Measurements from ENCODE around the gene MTMR12. TPM values are rescaled to one million over a fixed set of nuclear protein-coding genes. Genes with fewer than 3 reads are reported as not detected.
A peak's percentile ranks its signal among the peaks of the same experiment; 100 is the strongest.
"Not testable (repeated sequence)": the region's sequence is repeated elsewhere in the genome, so short reads cannot be mapped to it uniquely, and the experiment has no call there.

Gene MTMR12
- total RNA-seq, 1 donor: 19.9 TPM

DNA sequence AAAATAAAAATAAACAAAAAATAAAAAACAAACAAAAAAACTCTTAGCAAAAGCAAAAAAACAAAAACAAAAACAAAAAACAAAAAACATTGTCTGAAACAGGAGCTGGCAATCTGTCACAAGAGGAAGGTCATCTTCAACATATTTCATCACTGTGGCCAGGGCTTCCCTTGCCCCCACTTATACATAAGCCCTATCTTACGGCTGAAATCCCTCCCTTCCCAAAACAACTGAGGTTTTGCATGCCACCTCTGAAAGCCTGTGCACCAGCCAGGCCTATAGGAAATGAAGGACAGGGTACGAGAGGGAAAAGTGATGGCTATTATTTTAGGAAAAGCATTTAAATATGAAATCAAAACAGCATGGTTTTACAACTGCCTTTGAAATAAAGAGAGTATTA, 10.8 kb downstream of the MTMR12 start:
- TF ChIP-seq, protein P1, sequence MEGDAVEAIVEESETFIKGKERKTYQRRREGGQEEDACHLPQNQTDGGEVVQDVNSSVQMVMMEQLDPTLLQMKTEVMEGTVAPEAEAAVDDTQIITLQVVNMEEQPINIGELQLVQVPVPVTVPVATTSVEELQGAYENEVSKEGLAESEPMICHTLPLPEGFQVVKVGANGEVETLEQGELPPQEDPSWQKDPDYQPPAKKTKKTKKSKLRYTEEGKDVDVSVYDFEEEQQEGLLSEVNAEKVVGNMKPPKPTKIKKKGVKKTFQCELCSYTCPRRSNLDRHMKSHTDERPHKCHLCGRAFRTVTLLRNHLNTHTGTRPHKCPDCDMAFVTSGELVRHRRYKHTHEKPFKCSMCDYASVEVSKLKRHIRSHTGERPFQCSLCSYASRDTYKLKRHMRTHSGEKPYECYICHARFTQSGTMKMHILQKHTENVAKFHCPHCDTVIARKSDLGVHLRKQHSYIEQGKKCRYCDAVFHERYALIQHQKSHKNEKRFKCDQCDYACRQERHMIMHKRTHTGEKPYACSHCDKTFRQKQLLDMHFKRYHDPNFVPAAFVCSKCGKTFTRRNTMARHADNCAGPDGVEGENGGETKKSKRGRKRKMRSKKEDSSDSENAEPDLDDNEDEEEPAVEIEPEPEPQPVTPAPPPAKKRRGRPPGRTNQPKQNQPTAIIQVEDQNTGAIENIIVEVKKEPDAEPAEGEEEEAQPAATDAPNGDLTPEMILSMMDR (IDR thresholded peaks at IDR 0.05; ENCODE audit: insufficient read depth, low read depth, low read length): no peak
- no peak overlapping the region for H3K4me3 ChIP-seq (ENCODE audit: low read depth, low read length)
- DNase-seq (ENCODE audit: low read depth): no peak

DNA sequence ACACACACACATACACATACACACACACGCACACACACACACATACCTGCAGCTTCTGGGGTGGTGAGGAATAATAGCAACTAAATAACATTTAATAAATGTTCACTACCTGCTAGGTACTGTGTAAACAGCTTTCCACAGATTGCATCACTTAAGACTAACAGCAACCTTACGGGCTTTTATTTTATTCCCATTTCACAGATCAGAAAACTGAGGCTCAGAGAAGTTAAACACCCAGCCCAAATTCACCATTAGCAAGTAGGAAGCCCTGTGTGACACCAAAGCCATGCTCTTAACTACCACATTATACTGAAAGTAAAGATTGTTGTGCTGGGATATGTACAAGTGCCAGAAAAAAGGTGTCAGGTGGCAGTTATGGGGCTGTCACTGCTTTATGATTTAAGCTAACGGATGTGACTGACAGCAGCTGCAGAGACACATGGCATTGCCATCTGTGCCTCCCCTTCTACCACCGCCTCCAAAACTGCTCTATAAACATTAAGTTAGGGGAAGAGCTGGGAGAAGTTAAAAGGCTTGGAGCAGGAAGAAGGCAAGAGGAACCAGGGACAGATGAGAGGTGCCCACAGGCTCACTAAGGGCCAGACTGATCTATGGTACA, 13.6 kb downstream of the MTMR12 start:
- no peak for DNase-seq (ENCODE audit: low read depth)
- TF ChIP-seq, protein P1 (IDR thresholded peaks at IDR 0.05; ENCODE audit: insufficient read depth, low read depth, low read length): no peak
- H3K4me3 ChIP-seq (ENCODE audit: low read depth, low read length): no peak overlapping the region

DNA sequence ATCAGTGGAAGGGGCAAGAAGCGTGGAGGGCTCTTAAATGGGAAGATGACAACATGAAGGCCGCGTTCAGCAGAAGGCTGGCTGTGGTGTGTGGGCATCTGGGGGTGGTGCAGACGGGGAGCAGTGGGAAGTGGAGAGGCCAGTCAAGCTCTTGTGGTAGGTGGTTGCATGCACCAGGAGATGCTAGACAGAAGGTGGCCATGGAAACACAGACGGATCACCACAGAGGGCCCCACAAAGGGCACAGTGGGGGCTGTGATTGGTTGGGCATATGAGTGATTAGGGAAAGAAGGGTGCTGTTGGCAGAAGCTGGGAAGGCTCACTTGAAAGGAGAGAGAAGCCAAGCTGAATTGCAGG, 14.7 kb downstream of the MTMR12 start:
- TF ChIP-seq, protein P1 (IDR thresholded peaks at IDR 0.05; ENCODE audit: insufficient read depth, low read depth, low read length): no peak
- no peak overlapping the region for H3K4me3 ChIP-seq (ENCODE audit: low read depth, low read length)
- no peak for DNase-seq (ENCODE audit: low read depth)

DNA sequence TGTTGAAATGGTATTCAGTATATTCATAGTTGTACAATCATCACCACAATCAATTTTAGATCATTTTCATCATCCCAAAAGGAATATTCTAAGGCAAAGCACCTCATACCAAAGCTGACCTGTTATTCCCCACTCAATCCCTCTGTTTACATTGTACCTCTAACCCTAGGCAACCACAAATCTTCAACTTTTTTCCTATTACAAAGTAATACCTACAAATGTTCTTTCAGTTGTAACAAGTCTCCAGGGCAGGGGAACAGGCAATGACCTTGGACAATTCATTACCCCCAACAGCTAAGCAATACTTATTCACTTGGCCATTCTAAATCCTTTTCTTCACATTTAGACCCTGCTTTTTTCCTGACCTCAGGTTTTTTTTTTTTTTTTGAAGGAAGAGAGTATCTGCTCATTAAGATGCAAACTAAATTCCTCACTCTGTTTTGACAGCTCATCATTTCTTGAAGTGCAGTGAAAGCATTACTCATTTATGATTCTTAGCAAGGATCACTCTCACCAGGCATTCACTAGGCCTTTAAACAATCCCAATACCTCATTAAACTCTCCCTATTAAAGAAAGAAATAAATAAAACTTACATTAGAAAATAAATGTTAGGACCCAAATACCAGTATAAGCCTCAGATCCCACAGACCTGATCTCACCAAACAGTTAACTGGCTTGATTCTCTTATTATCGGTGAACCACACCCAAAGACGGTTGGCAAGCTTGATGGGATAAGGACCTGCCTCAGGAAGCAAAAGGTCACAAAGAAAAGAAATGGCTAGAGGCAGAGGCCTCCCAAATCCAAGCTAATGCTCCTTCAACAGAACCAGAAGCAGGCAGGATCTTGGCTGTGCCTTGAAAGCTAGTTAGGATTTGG, 15.3 kb downstream of the MTMR12 start:
- DNase-seq (ENCODE audit: low read depth): peak; percentile 63
- TF ChIP-seq, protein P1 (IDR thresholded peaks at IDR 0.05; ENCODE audit: insufficient read depth, low read depth, low read length): no peak
- no peak overlapping the region for H3K4me3 ChIP-seq (ENCODE audit: low read depth, low read length)

DNA sequence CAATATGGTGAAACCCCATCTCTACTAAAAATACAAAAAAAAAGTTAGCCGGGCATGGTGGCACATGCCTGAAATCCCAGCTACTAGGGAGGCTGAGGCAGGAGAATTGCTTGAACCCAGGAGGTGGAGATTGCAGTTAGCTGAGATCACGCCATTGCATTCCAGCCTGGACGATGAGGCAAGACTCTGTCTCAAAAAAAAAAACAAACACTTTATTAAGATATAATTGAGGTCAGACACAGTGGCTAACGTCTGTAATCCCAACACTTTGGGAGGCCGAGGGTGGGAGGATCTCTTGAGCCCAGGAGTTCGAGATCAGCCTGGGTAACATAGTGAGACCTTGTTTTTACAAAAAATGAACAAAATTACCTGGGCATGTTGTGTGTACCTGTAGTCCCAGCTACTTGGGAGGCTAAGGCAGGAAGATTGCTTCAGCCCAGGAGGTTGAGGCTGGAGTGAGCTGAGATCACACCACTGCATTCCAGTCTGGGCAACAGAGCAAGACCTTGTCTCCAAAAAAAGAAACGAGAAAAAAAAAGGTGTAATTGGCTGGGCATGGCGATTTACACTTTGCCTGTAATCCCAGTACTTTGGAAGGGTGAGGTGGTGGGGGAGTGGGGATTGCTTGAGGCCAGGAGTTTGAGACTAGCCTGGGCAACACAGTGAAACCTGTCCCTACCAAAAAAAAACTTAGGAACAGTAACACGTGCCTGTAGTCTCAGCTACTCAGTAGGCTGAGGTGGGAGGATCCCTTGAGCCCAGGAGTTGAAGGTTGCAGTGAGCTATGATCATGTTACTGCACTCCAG, 16.6 kb downstream of the MTMR12 start:
- not testable (repeated sequence) for H3K4me3 ChIP-seq (ENCODE audit: low read depth, low read length); DNase-seq (ENCODE audit: low read depth)

DNA sequence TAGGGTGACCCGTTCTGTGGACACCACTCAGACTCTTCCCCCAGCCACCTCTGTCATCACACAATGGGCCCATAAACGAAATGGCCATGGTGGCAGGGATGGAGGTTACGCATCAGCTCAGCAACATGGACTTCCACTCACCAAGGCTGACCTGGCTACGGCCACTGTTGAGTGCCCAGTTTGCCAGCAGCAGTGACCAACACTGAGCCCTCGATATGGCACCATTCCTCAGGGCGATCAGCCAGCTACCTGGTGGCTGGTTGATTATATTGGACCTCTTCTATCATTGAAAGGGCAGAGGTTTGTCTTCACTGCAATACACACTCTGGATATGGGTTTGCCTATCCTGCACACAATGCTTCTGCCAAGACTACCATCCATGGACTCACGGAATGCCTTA, 21.1 kb downstream of the MTMR12 start:
- H3K4me3 ChIP-seq (ENCODE audit: low read depth, low read length): no peak overlapping the region
- DNase-seq (ENCODE audit: low read depth): no peak
- TF ChIP-seq, protein P1 (IDR thresholded peaks at IDR 0.05; ENCODE audit: insufficient read depth, low read depth, low read length): no peak

DNA sequence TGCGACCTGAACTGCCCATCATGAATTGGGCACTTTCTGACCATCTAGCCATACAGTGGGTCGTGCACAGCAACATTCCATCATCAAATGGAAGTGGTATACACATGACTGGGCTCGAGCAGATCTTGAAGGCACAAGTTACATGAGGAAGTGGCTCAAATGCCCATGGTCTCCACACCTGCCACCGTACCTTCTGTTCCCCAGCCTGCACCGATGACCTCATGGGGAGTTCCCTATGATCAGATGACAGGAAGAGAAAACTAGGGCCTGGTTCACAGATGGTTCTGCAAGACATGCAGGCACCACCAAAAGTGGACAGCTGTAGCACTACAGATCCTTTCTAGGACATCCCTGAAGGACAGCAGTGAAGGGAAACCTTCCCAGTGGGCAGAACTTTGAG, 21.8 kb downstream of the MTMR12 start:
- no peak for DNase-seq (ENCODE audit: low read depth)
- no peak overlapping the region for H3K4me3 ChIP-seq (ENCODE audit: low read depth, low read length)
- TF ChIP-seq, protein P1 (IDR thresholded peaks at IDR 0.05; ENCODE audit: insufficient read depth, low read depth, low read length): no peak

DNA sequence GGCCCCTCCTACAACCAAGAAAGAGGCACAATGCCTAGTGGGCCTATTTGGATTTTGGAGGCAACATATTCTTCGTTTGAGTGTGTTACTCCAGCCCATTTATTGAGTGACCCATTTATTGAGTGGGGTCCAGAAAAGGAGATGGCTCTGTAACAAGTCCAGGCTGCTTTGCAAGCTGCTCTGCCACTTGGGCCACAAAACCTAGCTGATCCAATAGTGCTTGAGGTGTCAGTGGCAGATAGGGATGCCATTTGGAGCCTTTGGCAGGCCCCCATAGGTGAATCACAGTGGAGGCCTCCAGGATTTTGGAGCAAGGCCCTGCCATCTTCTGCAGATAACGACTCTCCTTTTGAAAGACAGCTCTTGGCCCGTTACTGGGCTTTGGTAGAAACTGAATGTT, 22.2 kb downstream of the MTMR12 start:
- DNase-seq (ENCODE audit: low read depth): not testable (repeated sequence)

DNA sequence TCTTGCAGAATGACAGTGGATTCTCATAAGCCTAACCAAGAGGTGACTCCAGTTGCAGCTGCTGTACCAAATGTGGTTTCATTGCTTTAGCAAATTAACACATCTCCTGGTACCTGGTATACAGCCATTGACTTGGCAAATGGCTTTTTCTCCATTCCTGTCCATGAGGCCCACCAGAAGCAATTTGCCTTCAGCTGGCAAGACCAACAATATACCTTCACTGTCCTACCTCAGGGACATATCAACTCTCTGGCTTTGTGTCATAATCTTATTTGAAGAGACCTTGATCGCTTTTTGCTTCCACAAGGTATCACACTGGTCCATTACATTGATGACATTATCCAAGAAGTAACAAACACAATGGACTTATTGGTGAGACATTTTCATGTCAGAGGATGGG, 22.8 kb downstream of the MTMR12 start:
- not testable (repeated sequence) for DNase-seq (ENCODE audit: low read depth); H3K4me3 ChIP-seq (ENCODE audit: low read depth, low read length)

More for the DNA sequence above, 22.2 kb downstream of the MTMR12 start:
- H3K4me3 ChIP-seq (ENCODE audit: low read depth, low read length): not testable (repeated sequence)

DNA sequence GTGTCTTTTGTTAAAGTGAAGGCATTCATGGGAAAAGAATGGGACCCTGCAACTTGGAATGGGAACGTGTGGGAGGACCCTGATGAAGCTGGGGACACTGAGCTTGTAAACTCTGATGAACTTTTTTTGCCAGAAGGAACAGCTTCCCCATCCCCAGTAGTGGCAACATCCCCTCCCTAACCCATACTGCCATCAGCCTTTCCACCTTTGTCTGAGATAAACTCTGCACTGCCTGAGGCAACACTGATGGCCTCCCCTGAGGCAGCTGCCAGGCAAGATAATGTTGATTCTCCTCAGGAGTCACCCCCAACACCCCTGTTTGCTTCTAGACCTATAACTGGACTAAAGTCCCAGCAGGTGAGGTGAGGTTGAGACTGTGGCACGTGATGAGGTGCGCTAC, 24.6 kb downstream of the MTMR12 start:
- DNase-seq (ENCODE audit: low read depth); H3K4me3 ChIP-seq (ENCODE audit: low read depth, low read length): not testable (repeated sequence)
